ENCODE data around the gene IFNB1. TPM values are rescaled to one million over a fixed set of nuclear protein-coding genes. Genes with fewer than 3 reads are reported as not detected.

IFNB1 gene
- total RNA-seq, 1 experiment from 2014 or later, result not detected

DNA sequence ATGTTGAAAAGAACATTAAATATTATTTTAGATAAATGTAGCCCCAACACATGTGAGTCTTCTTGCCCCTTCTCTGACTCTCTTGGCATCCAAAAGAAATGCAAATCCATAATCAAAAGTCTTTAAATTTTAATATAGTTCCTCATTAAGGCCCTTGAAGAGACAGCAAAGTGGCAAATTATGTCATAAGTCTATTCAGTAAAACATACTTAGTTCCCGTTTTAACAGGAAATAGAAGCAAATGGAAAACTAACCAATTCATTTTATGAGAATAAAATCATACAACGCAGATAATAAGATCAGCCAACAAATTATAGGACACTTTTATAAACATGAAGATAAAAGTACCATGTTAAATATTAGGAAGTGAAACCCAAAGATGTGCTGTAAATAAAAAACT, 20.1 kb upstream of the IFNB1 start:
- Mint-ChIP-seq H3K9me3 (ENCODE audit: unreplicated experiment) (no peaks in the 10 kb centered on the region), H3K27ac (ENCODE audit: low read depth, unreplicated experiment) (no peak overlapping the region), H3K4me1 (ENCODE audit: insufficient read depth, unreplicated experiment) (peaks cover 9% of the 10 kb centered on the region), H3K27me3 (ENCODE audit: insufficient read depth, unreplicated experiment) (no peaks in the 10 kb centered on the region), H3K36me3 (ENCODE audit: insufficient read depth, unreplicated experiment) (no peaks in the 10 kb centered on the region), H3K4me3 (ENCODE audit: unreplicated experiment) (no peak overlapping the region)
- no peak for DNase-seq (ENCODE audit: unreplicated experiment)
- ChIA-PET POLR2A (no interaction called here), CTCF (no interaction called here)
- BruUV-seq (replicated peaks), result no TSS peak
- intact Hi-C loops (cut with micrococcal nuclease), result no loop called here
- TF ChIP-seq, protein P1, sequence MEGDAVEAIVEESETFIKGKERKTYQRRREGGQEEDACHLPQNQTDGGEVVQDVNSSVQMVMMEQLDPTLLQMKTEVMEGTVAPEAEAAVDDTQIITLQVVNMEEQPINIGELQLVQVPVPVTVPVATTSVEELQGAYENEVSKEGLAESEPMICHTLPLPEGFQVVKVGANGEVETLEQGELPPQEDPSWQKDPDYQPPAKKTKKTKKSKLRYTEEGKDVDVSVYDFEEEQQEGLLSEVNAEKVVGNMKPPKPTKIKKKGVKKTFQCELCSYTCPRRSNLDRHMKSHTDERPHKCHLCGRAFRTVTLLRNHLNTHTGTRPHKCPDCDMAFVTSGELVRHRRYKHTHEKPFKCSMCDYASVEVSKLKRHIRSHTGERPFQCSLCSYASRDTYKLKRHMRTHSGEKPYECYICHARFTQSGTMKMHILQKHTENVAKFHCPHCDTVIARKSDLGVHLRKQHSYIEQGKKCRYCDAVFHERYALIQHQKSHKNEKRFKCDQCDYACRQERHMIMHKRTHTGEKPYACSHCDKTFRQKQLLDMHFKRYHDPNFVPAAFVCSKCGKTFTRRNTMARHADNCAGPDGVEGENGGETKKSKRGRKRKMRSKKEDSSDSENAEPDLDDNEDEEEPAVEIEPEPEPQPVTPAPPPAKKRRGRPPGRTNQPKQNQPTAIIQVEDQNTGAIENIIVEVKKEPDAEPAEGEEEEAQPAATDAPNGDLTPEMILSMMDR (IDR thresholded peaks at IDR 0.05; ENCODE audit: unreplicated experiment), result no peak

DNA sequence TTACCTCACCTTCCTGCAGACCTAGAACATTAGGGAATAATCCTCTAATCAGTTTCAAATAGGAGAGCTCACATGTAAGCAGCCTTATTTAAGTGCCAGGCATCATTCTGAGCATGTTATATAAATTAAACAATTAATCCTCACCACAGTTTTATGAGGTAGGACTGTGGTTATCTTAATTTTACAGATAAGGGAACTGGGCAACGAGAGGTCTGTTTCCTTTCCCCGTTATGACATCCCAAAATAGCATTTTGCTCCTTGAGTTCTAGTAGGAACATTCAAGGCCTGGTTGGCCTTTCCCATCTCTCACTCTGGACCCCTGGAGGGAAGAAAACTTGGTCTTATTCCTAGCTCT, 19.1 kb upstream of the IFNB1 start:
- POLR2A ChIA-PET, result interaction anchor here (0.6 to 0.7 kb wide), 3 partner anchors 49 to 546 kb away, joined by 3 read pairs; no protein-coding TSS in a partner anchor
- CTCF ChIA-PET, result interaction anchor here (0.8 to 2.3 kb wide), 2 partner anchors 9 to 14 kb away, joined by 5 to 12 read pairs; no protein-coding TSS in a partner anchor
- intact Hi-C loops (cut with micrococcal nuclease), result no loop called here
- no TSS peak for BruUV-seq (replicated peaks)
- Mint-ChIP-seq H3K27me3 (ENCODE audit: insufficient read depth, unreplicated experiment) (no peaks in the 10 kb centered on the region), H3K4me3 (ENCODE audit: unreplicated experiment) (no peak overlapping the region), H3K27ac (ENCODE audit: low read depth, unreplicated experiment) (peak overlapping the region; percentile 75), H3K4me1 (ENCODE audit: insufficient read depth, unreplicated experiment) (peaks cover 9% of the 10 kb centered on the region), H3K9me3 (ENCODE audit: unreplicated experiment) (no peaks in the 10 kb centered on the region), H3K36me3 (ENCODE audit: insufficient read depth, unreplicated experiment) (no peaks in the 10 kb centered on the region)
- TF ChIP-seq, protein P1 (IDR thresholded peaks at IDR 0.05; ENCODE audit: unreplicated experiment), result no peak
- DNase-seq (ENCODE audit: unreplicated experiment), result no peak

DNA sequence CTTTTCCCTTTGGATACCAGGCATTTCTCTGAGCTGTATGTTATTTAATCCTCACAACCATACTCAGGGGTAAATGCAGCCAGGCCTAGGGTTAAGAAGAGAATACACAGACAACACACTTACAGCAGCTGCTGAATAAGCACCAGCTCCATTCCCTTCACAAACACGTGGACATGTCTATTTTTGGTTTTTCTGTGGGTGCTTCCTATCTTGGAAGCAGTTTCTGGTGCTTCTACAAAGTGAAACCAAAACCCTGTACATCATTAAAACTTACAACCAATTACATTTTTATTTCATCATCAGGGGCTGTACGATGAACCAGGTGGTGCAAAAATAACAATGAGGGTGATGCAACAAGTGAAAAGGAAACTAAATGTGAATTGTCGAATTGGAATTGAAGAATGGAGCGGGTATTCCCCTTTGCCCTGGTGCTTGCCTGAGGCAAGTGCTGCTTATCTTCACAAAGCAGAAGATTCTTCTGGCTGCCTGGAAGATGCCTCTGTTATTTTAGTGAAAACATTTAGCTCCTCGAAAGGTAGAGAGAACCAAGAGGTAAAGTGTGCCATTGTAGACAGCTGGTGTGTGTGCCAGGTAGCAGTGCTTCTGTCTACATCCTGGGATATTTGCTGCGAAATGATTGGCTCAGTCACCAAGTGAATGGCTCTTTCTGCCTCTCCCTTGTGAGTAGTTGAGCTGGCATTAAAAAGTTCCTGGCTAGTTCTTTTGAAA, 18.6 kb upstream of the IFNB1 start:
- Mint-ChIP-seq H3K4me1 (ENCODE audit: insufficient read depth, unreplicated experiment) (peaks cover 9% of the 10 kb centered on the region), H3K27ac (ENCODE audit: low read depth, unreplicated experiment) (peak overlapping the region; percentile 75), H3K36me3 (ENCODE audit: insufficient read depth, unreplicated experiment) (no peaks in the 10 kb centered on the region), H3K27me3 (ENCODE audit: insufficient read depth, unreplicated experiment) (no peaks in the 10 kb centered on the region), H3K9me3 (ENCODE audit: unreplicated experiment) (no peaks in the 10 kb centered on the region), H3K4me3 (ENCODE audit: unreplicated experiment) (peak overlapping the region; percentile 63)
- DNase-seq (ENCODE audit: unreplicated experiment), result peak; percentile 52
- intact Hi-C loops (cut with micrococcal nuclease), result no loop called here
- CTCF ChIA-PET, result interaction anchor here (0.8 to 2.3 kb wide), 3 partner anchors 9 to 15 kb away, joined by 4 to 12 read pairs (median 5); no protein-coding TSS in a partner anchor
- TF ChIP-seq, protein P1 (IDR thresholded peaks at IDR 0.05; ENCODE audit: unreplicated experiment), result no peak
- BruUV-seq (replicated peaks), result no TSS peak
- POLR2A ChIA-PET, result interaction anchor here (0.6 to 0.9 kb wide), 5 partner anchors 16 to 546 kb away, joined by 3 to 5 read pairs (median 3); no protein-coding TSS in a partner anchor

DNA sequence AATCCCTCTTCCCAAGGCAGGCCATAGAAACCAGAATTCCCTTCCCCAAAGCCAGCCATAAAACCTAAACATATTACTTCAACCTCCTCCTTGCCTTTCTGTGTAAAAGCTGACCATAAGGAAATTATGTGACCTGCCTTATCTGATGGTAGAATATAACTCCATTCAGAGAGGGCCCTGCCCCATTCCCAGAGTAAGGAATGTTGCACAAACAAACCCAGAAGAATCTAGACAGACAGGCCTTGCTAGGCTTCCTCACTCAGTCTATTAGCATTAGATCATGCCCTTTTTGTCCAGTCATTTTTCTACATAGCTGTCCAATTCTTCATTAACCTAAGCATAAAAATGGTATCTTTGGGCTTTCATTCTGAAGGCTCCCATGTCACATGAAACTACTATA, 17.8 kb upstream of the IFNB1 start:
- Mint-ChIP-seq H3K4me3 (ENCODE audit: unreplicated experiment) (no peak overlapping the region), H3K27me3 (ENCODE audit: insufficient read depth, unreplicated experiment) (no peaks in the 10 kb centered on the region), H3K4me1 (ENCODE audit: insufficient read depth, unreplicated experiment) (peaks cover 9% of the 10 kb centered on the region), H3K9me3 (ENCODE audit: unreplicated experiment) (no peaks in the 10 kb centered on the region), H3K36me3 (ENCODE audit: insufficient read depth, unreplicated experiment) (no peaks in the 10 kb centered on the region), H3K27ac (ENCODE audit: low read depth, unreplicated experiment) (peak overlapping the region; percentile 75)
- TF ChIP-seq, protein P1 (IDR thresholded peaks at IDR 0.05; ENCODE audit: unreplicated experiment), result no peak
- TSS peak; percentile 82 for BruUV-seq (replicated peaks)
- DNase-seq (ENCODE audit: unreplicated experiment), result no peak
- CTCF ChIA-PET, result interaction anchor here (1.1 to 2.3 kb wide), 2 partner anchors 11 to 15 kb away, joined by 4 to 12 read pairs; no protein-coding TSS in a partner anchor
- POLR2A ChIA-PET, result interaction anchor here (0.7 to 0.9 kb wide), 2 partner anchors 17 to 107 kb away, joined by 3 to 5 read pairs; no protein-coding TSS in a partner anchor
- intact Hi-C loops (cut with micrococcal nuclease), result no loop called here
